Superior temporal gyrus (tissue), 1 donor: Measurements from ENCODE around the gene RAF1.
"Not testable (repeated sequence)": the region's sequence is repeated elsewhere in the genome, so short reads cannot be mapped to it uniquely, and the experiment has no call there.

Experiments used
- DNase-seq: peaks from one replicate; pipeline ENCODE4 v3.0.0-alpha.2; 2016; ENCODE audit errors: extremely low spot score

RAF1 gene

GRCh38 chr3:12640853-12641252 is 23.1 kb downstream of the RAF1 start:
- DNase-seq, result not testable (repeated sequence)

- no peak for DNase-seq
Observed at GRCh38 chr3:12638105-12638504, 25.8 kb downstream of the RAF1 start.

GRCh38 chr3:12633108-12633507 is 30.8 kb downstream of the RAF1 start:
- no peak for DNase-seq

DNA sequence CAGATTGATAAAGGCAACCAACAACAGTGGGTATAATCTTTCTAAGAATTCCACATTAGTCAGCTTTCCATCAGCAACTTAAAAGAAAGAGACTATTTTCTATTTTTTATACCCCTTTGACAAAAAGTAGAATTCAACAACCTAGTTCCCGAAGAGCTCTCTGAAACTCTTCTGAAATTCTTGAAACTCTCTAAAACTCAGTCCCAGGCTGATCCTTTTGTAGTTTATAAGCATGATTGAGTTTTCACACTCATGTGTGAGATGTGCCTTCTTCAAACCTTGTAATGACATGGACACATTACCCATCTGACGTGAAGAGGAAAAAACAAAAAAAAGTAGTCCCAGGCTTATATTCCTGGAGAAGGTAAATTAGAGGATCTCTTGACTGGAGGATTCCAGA is 31.4 kb downstream of the RAF1 start:
- DNase-seq, result no peak

DNA sequence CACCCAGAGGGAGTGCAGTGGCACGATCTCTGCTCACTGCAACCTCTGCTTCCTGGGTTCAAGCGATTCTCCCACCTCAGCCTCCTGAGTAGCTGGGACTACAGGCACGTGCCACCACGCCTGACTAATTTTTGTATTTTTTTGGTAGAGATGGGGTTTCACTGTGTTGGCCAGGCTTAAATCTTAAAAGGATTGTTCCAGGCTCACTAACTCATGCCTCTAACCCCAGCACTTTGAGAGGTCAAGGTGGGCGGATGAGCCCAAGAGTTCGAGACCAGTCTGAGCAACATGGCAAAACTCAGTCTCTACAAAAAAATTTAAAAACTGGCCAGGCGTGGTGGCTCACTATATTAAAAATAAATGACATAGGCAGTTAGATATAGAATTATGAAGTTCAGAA is 33.1 kb downstream of the RAF1 start:
- DNase-seq, result not testable (repeated sequence)

GRCh38 chr3:12630292-12630691 is 33.6 kb downstream of the RAF1 start:
- no peak for DNase-seq

DNA sequence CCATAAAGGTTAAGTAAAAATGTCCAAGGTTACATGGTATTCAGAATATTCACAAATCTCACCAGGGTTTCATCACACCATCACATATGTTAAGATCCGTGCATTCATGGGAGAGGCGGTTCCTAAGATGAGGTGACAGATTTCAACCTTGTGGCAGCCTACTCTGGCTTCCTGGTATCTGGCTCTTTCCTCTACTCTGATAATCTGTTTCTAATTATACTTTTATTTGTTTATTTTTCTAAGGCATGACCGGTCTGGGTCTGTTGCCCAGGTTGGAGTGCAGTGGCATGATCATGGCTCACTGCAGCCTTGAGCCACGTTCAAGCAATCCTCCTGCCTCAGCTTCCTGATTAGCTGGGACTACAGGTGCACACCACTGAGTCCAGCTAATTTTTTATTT is 34.4 kb downstream of the RAF1 start:
- no peak for DNase-seq

DNA sequence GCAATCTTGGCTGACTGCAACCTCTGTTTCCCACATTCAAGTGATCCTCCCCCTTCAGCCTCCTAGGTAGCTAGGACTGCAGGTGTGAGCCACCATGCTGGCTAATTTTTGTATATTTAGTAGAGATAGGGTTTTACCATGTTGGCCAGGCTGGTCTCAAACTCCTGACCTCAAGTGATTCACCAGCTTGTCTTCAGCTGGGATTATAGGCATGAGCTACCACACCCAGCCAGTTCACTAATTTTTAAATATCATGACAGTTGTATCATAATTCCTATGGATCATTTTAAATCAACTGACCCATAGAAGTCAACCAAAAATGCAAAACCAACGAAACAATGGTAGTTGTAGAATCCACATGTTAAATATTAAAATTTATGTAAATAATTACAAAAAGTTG is 35.1 kb downstream of the RAF1 start:
- no peak for DNase-seq

- no peak for DNase-seq
Observed at GRCh38 chr3:12627370-12627769, 36.5 kb downstream of the RAF1 start.

DNA sequence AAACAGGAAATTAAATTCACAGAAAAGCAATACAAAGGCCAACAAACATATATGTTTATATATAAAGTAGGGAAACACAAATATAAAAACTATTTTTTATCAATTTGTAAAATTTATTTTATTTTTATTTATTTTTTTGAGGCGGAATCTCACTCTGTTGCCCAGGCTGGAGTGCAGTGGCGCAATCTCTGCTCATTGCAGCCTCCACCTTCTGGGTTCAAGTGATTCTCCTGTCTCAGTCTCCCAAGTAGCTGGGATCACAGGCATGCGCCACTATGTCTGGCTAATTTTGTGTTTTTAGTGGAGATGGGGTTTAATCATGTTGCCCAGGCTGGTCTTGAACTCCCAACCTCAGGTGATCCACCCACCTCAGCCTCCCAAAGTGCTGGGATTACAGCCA is 39.0 kb downstream of the RAF1 start:
- DNase-seq, result not testable (repeated sequence)

DNA sequence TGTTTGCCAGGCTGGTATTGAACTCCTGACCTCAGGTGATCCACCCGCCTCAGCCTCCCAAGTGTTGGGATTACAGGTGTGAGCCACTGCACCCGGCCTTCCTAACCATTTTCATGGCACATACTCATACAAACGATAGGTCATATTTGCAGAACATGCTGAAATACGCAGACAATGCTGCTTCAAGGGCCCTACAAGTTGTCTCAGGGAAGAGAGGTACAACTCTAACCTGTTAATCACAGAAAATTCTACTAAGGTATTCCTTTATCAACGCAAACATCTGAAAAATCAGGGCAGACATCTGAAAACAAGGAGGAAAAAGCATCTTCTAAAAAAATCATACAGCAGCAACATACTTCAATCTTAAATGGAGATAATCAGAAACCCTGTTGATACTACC is 39.9 kb downstream of the RAF1 start:
- DNase-seq, result no peak

- DNase-seq, result no peak
Observed at GRCh38 chr3:12622335-12622734, 41.6 kb downstream of the RAF1 start.

- DNase-seq, result no peak
Observed at GRCh38 chr3:12620729-12621128, 43.2 kb downstream of the RAF1 start.

- no peak for DNase-seq
Observed at GRCh38 chr3:12620305-12620704, 43.6 kb downstream of the RAF1 start.

- DNase-seq, result no peak
Observed at GRCh38 chr3:12618426-12618825, 45.5 kb downstream of the RAF1 start.

GRCh38 chr3:12615266-12615665 is 48.7 kb downstream of the RAF1 start:
- DNase-seq, result no peak

GRCh38 chr3:12613250-12613649 is 50.7 kb downstream of the RAF1 start:
- no peak for DNase-seq

- DNase-seq, result no peak
Observed at GRCh38 chr3:12612514-12613226, 51.2 kb downstream of the RAF1 start.

DNA sequence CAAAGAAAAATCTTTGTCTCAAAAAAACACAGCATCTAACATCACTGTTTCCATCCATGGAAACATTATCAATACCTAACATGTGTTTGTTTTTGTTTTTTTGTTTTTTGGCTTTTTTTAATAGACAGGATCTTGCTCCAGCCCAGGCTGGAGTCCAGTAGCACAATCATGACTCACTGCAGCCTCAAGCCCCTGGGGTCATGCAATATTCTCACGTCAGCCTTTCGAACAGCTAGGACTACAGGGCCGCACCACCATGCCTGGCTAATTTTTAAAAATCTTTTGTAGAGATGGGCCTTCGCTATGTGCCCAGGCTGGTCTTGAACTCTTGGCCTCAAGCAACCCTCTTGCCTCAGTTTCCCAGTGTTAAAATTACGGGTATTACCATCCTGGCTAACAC is 52.8 kb downstream of the RAF1 start:
- no peak for DNase-seq

DNA sequence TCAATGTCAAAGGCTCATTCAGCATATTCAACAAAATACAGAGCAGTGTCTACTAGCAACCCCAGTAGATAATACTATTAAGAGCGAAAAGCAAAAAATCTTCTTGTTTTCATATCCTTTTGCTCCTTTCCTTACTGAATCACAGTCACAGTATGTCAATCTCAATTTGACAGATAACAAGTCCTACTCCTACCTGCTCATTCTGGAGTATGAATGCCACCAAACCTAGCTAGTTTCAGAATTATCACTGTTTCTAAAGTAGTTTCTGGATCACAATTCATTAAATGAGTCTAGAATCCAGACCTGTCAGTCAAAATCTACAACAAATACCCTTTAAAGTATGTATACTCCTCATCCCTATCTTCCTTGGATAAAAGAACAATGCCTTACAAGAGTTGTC is 55.5 kb downstream of the RAF1 start:
- no peak for DNase-seq

GRCh38 chr3:12603969-12604368 is 59.9 kb downstream of the RAF1 start:
- DNase-seq, result no peak

- no peak for DNase-seq
Observed at GRCh38 chr3:12601072-12601471, 62.8 kb downstream of the RAF1 start.

- DNase-seq, result no peak
Observed at GRCh38 chr3:12598890-12599289, 65.0 kb downstream of the RAF1 start.

DNA sequence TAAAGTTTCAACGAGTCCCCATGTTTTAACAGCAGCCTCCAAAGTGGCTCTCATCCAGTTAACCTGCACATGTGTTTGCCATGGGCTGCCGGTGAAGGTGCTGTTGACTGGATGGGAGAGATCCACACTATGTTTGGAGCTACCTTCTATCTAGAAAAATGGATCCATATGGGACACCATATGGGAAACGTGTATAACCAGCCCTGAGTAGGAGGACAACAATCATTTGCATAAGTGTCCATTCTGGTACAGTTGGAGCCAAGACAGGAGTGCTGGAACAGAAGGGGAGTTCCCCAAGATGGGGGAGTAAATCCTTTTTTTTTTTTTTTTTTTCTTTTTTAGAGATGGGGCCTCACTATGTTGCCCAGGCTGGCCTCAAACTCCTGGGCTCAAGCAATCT is 70.4 kb downstream of the RAF1 start:
- peak; percentile 43 for DNase-seq
